Lung (tissue), 12 donors: ENCODE data around the gene MAF. TPM values are rescaled to one million over a fixed set of nuclear protein-coding genes. Genes with fewer than 3 reads are reported as not detected.

Experiments used
- ATAC-seq: fragments of 200-7000 bp; cut with Tn5 transposase; one replicate; pipeline ENCODE4 v1.9.1; 2020; ENCODE audit warnings: moderate number of reproducible peaks; ENCODE audit not compliant: insufficient read depth, low FRiP score
- DNase-seq, 3 donors: peaks; one replicate each; pipeline ENCODE4 v3.0.0-alpha.2; 2013 to 2017
- H3K27ac ChIP-seq, 2 donors: one replicate each; pipeline ENCODE4 v1.5.1; 2013; ENCODE audit warnings: mild to moderate bottlenecking in 2 of 2, moderate library complexity in 2 of 2, control low read depth in 1 of 2, inconsistent platforms in 1 of 2, low read depth in 1 of 2, low read length in 1 of 2
- H3K27me3 ChIP-seq, 3 donors: one replicate each; pipeline ENCODE4 v1.5.1; 2013; ENCODE audit warnings: low read length in 2 of 3; ENCODE audit not compliant: control insufficient read depth in 3 of 3, insufficient read depth in 3 of 3
- H3K36me3 ChIP-seq, 4 donors: one replicate each; pipeline ENCODE4 v1.5.1; 2013; ENCODE audit warnings: low read length in 4 of 4, mild to moderate bottlenecking in 1 of 4, moderate library complexity in 1 of 4; ENCODE audit not compliant: control insufficient read depth in 4 of 4, insufficient read depth in 4 of 4
- H3K4me1 ChIP-seq, 5 donors: one replicate each; pipeline ENCODE4 v1.5.1; 2013; ENCODE audit warnings: low read length in 5 of 5, mild to moderate bottlenecking in 2 of 5, moderate library complexity in 1 of 5; ENCODE audit not compliant: control insufficient read depth in 5 of 5, insufficient read depth in 5 of 5
- H3K4me3 ChIP-seq: one replicate; pipeline ENCODE4 v1.5.1; 2013; ENCODE audit warnings: mild to moderate bottlenecking, control low read depth, moderate library complexity
- H3K9ac ChIP-seq, 2 donors: one replicate each; pipeline ENCODE4 v1.5.1; 2013; ENCODE audit warnings: low read length in 2 of 2, control low read depth in 1 of 2; ENCODE audit not compliant: insufficient read depth in 1 of 2
- H3K9me3 ChIP-seq, 4 donors: one replicate each; pipeline ENCODE4 v1.5.1; 2013; ENCODE audit warnings: low read length in 3 of 4, mild to moderate bottlenecking in 1 of 4, moderate library complexity in 1 of 4; ENCODE audit not compliant: control insufficient read depth in 4 of 4, insufficient read depth in 3 of 4
- CTCF ChIP-seq: IDR thresholded peaks from 2 replicates; pipeline ENCODE4 v1.5.1; 2012; ENCODE audit warnings: mild to moderate bottlenecking; ENCODE audit errors: control extremely low read depth, extremely low read depth
- WGBS, 2 donors: extraction: QIAGEN DNeasy Blood & Tissue Kit; methylation state at CpG; one replicate each; pipeline ENCODE4 v1.1.7; 2013; 5-methylcytosine and 5-hydroxymethylcytosine counted together
- polyA plus RNA-seq, 2 donors: library from polyadenylated mRNA; stranded (reverse); fragments of 200-250 nt; gene quantifications; one replicate each; pipeline ENCODE4 v1.2.1, GENCODE V29; 2013
- total RNA-seq, 2 donors: library from RNA; depleted of rRNA in 1 of 2; stranded (reverse); fragments of >200 nt in 1 of 2; gene quantifications; one replicate each; pipeline ENCODE4 v1.2.1, GENCODE V29; 2014 to 2021
- donor health status: control.
- donor health status: control.
- donor health status: Bipolar disorder and iron deficiency.
- donor health status: healthy.
- donor health status: DM: yes; HTN: yes; CAD: no.

The MAF gene
- total and polyA plus RNA-seq, 4 donors = 7.0 to 66.8 (median 30.1) TPM

GRCh38 chr16:79589601-79590102 is 10.9 kb downstream of the MAF start:
- no peak for TF ChIP-seq CTCF
- Histone ChIP-seq H3K4me1 (peaks cover 2 to 46% (median 10%) of the 10 kb centered on the region in 5 donors), H3K9ac (peak overlapping the region; percentile 14 to 76), H3K27me3 (no peaks in the 10 kb centered on the region), H3K36me3 (peaks cover 0 to 10% (median 5%) of the 10 kb centered on the region in 4 donors), H3K9me3 (no peaks in the 10 kb centered on the region), H3K4me3 (peak overlapping the region; percentile 48), H3K27ac (peak overlapping the region in 1 of 2 donors; percentile 29)
- DNase-seq (peak; percentile 25 to 46 (median 29)), ATAC-seq (no peak)
- WGBS, 2 donors = 7 to 13% methylated on average over 43 of the region's 43 CpGs

- H3K36me3 ChIP-seq = no peaks in the 10 kb centered on the region
- H3K27ac ChIP-seq = no peak overlapping the region
- H3K4me3 ChIP-seq = no peak overlapping the region
- no peak overlapping the region for H3K9ac ChIP-seq
- ATAC-seq (no peak), DNase-seq (peak in 1 of 3 donors; percentile 20)
- no peak for TF ChIP-seq CTCF
- 67 to 83% methylated on average over 9 of the region's 9 CpGs for WGBS, 2 donors
- H3K27me3 ChIP-seq = no peaks in the 10 kb centered on the region
- no peaks in the 10 kb centered on the region for H3K9me3 ChIP-seq
- peaks cover 2 to 29% (median 6%) of the 10 kb centered on the region in 5 donors for H3K4me1 ChIP-seq
Measured at GRCh38 chr16:79587897-79588296, 12.6 kb downstream of the MAF start.

DNA sequence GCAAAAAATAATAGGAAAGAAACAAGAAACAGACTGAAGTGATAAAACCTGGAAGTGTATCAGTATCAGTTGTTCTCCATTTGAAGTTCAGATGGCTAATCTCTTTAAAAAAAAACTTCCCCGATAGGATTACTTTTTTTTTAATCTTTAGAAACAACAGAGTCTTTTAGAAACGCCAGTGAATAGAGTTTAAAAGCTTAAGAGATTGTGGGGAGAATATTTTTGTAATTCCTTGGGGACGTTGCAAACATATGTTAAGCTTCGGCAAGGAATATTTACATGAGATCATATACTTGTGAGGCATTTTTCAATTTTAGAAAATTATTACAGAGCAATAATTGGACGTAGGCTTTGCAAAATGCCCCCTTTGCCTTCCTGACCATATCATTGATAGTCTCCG is 13.2 kb downstream of the MAF start:
- no peaks in the 10 kb centered on the region for H3K27me3 ChIP-seq
- no peak overlapping the region for H3K27ac ChIP-seq
- peaks cover under 1 to 23% (median 2%) of the 10 kb centered on the region in 5 donors for H3K4me1 ChIP-seq
- no peak for TF ChIP-seq CTCF
- DNase-seq (peak in 1 of 3 donors; percentile 13), ATAC-seq (no peak)
- no peak overlapping the region for H3K4me3 ChIP-seq
- H3K36me3 ChIP-seq = no peaks in the 10 kb centered on the region
- WGBS, 2 donors = 90% methylated on average over 6 of the region's 6 CpGs
- H3K9me3 ChIP-seq = no peaks in the 10 kb centered on the region
- H3K9ac ChIP-seq = no peak overlapping the region

DNA sequence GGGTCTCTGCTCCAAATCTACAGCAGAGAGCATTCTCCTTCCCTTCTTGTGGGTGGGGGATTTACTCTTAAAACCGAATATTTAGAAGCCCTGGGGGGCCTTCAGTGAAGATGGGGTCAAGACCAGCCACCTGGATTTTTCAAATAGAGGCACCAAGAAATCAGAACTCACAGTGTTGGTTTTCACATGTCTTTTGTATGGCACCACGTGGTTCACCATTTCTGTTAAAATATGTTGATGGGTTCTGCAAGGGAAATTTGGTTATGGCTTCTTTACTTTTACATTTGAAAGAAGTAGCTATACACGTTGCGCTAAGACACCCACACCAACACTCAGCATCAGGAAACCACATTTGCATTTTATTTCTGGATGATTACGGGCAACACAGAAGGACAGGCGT is 17.7 kb downstream of the MAF start:
- Histone ChIP-seq H3K27me3 (no peaks in the 10 kb centered on the region), H3K36me3 (no peaks in the 10 kb centered on the region), H3K27ac (no peak overlapping the region), H3K9ac (no peak overlapping the region), H3K4me3 (no peak overlapping the region), H3K4me1 (peaks cover 0 to 18% (median 6%) of the 10 kb centered on the region in 5 donors), H3K9me3 (no peaks in the 10 kb centered on the region)
- no peak for TF ChIP-seq CTCF
- ATAC-seq (no peak), DNase-seq (no peak)
- WGBS, 2 donors = 85 to 86% methylated on average over 6 of the region's 6 CpGs
